T-cell (primary cell): ENCODE measurements around the gene PPP1R12A. TPM values are rescaled to one million over a fixed set of nuclear protein-coding genes. Genes with fewer than 3 reads are reported as not detected.
A peak's percentile ranks its signal among the peaks of the same experiment; 100 is the strongest.

Source experiments
- ATAC-seq, 4 experiments: fragments of 200-7000 bp in 3 of 4; fragments of 150-1000 bp in 1 of 4; cut with Tn5 transposase; replicated peaks in 1 of 4; 1 replicate in 3 of 4; 2 replicates in 1 of 4; pipeline ENCODE4 v1.10.0; 2021; ENCODE audit warnings: moderate library complexity in 3 of 4, mild to moderate bottlenecking in 2 of 4, moderate number of reproducible peaks in 1 of 4
- CTCF ChIA-PET, 2 donors: fragments of 300-600 bp; sonication (Branson Sonifier 250); formaldehyde crosslinking; loops; one replicate each; lab custom pipeline; 2022; ENCODE audit warnings: antibody characterized with exemption in 2 of 2; lab: Charles Lee
- POLR2A ChIA-PET, 2 donors: fragments of 300-600 bp; sonication (Branson Sonifier 250); formaldehyde crosslinking; loops; one replicate each; lab custom pipeline; 2022; ENCODE audit warnings: antibody characterized with exemption in 2 of 2; lab: Charles Lee
- DNase-seq, 35 experiments: peaks; one replicate each; pipeline versions ENCODE4 v3.0.0 to v3.0.0-alpha.2; 2013 to 2023
- H3K27ac ChIP-seq: one replicate; pipeline ENCODE4 v1.5.1; 2013; ENCODE audit warnings: low read length
- H3K27me3 ChIP-seq, 2 experiments: replicated peaks in 1 of 2; 1 replicate in 1 of 2; 2 replicates in 1 of 2; pipeline versions ENCODE4 v1.6.1 to v1.7.0; 2013; ENCODE audit warnings: low read length in 1 of 2, mixed read lengths in 1 of 2; ENCODE audit not compliant: control insufficient read depth in 2 of 2, insufficient read depth in 2 of 2; ENCODE audit errors: extremely low read depth in 1 of 2
- H3K36me3 ChIP-seq, 2 donors: 1 replicate in 1 of 2; 2 replicates in 1 of 2; pipeline versions ENCODE4 v1.6.1 to v1.7.0; 2013; ENCODE audit warnings: low read length in 1 of 2; ENCODE audit not compliant: control insufficient read depth in 2 of 2, insufficient read depth in 1 of 2; ENCODE audit errors: extremely low read depth in 1 of 2
- H3K4me1 ChIP-seq, 2 experiments: 1 replicate in 1 of 2; 2 replicates in 1 of 2; pipeline versions ENCODE4 v1.6.1 to v1.7.0; 2013; ENCODE audit warnings: low read length in 2 of 2, mixed read lengths in 1 of 2; ENCODE audit not compliant: insufficient read depth in 2 of 2, control insufficient read depth in 1 of 2; ENCODE audit errors: extremely low read depth in 1 of 2
- H3K4me3 ChIP-seq, 2 donors: 1 replicate in 1 of 2; 2 replicates in 1 of 2; pipeline versions ENCODE4 v1.5.1 to v1.7.0; 2013; ENCODE audit warnings: mild to moderate bottlenecking in 2 of 2, low read length in 1 of 2, moderate library complexity in 1 of 2; ENCODE audit not compliant: control insufficient read depth in 1 of 2; ENCODE audit errors: extremely low read depth in 1 of 2
- H3K9me3 ChIP-seq: 2 replicates; pipeline ENCODE4 v1.7.0; 2013
- H3K27ac Mint-ChIP-seq, 2 donors: one replicate each; pipeline ENCODE4 v1.8.0; 2020 to 2021; ENCODE audit warnings: mild to moderate bottlenecking in 2 of 2, mixed read lengths in 2 of 2
- H3K27me3 Mint-ChIP-seq, 2 donors: one replicate each; pipeline ENCODE4 v1.8.0; 2021 to 2022; ENCODE audit warnings: mixed read lengths in 2 of 2
- H3K36me3 Mint-ChIP-seq: one replicate; pipeline ENCODE4 v1.8.0; 2021; ENCODE audit warnings: mixed read lengths
- H3K4me1 Mint-ChIP-seq, 3 donors: one replicate each; pipeline ENCODE4 v1.8.0; 2020 to 2022; ENCODE audit warnings: mixed read lengths in 3 of 3, mild to moderate bottlenecking in 1 of 3
- H3K4me3 Mint-ChIP-seq, 3 donors: one replicate each; pipeline ENCODE4 v1.8.0; 2020 to 2022; ENCODE audit warnings: mild to moderate bottlenecking in 3 of 3, mixed read lengths in 3 of 3, moderate library complexity in 3 of 3
- H3K9me3 Mint-ChIP-seq, 3 donors: one replicate each; pipeline ENCODE4 v1.8.0; 2020 to 2022; ENCODE audit warnings: mixed read lengths in 3 of 3
- WGBS: methylation state at CpG from one replicate; pipeline ENCODE4 v1.1.5; 2013; ENCODE audit warnings: missing lambda C conversion rate; ENCODE audit not compliant: insufficient coverage; 5-methylcytosine and 5-hydroxymethylcytosine counted together
- total RNA-seq, 35 experiments: library from RNA in 6 of 35; stranded (reverse) in 6 of 35; fragments of 120-200 nt in 1 of 35; gene quantifications; one replicate each; pipeline versions ENCODE4 v1.2.1 to v1.2.4 and lab custom pipeline; 2013 to 2026

The PPP1R12A gene
- total RNA-seq, 5 donors from 2014 or later (not counting 1 experiment from before 2014, with no cell fraction given), result 84.8 to 109 (median 89.5) TPM

DNA sequence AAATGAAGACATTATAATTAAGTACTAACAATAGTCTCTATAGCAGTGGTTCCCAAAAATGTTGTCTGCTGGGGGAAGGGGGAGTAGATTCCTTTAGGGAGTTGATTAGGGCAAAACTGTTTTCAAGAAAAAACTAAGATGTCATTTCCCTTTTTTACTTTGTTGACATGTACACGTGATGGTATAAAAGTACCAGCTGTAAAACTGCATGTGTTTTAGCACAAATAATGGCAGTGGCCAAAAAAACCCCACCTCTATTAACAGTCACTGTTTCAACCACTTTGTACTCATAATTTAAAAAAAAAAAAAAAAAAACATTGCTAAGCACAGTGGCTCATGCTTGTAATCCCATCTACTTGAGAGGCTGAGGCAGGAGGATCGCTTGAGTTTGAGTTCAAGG, 61.7 kb downstream of the PPP1R12A start:
- H3K27ac ChIP-seq, result no peak overlapping the region
- no peaks in the 10 kb centered on the region for H3K9me3 Mint-ChIP-seq
- H3K4me1 ChIP-seq, result peaks cover 0 to 8% of the 10 kb centered on the region in 2 experiments
- 80% methylated on average over 1 of the region's 2 CpGs for WGBS
- H3K27ac Mint-ChIP-seq, result no peak overlapping the region
- no peaks in the 10 kb centered on the region for H3K27me3 ChIP-seq
- CTCF ChIA-PET, result no interaction called here
- H3K36me3 ChIP-seq, result peaks cover 2 to 30% of the 10 kb centered on the region in 2 donors
- H3K36me3 Mint-ChIP-seq, result peaks cover 60% of the 10 kb centered on the region
- no peak overlapping the region for H3K4me3 ChIP-seq
- ATAC-seq (no peak), DNase-seq (no peak)
- no peak overlapping the region for H3K4me3 Mint-ChIP-seq
- POLR2A ChIA-PET, result no interaction called here
- no peaks in the 10 kb centered on the region for H3K9me3 ChIP-seq
- H3K4me1 Mint-ChIP-seq, result peaks cover 72 to 74% (median 73%) of the 10 kb centered on the region in 3 donors
- H3K27me3 Mint-ChIP-seq, result no peaks in the 10 kb centered on the region

DNA sequence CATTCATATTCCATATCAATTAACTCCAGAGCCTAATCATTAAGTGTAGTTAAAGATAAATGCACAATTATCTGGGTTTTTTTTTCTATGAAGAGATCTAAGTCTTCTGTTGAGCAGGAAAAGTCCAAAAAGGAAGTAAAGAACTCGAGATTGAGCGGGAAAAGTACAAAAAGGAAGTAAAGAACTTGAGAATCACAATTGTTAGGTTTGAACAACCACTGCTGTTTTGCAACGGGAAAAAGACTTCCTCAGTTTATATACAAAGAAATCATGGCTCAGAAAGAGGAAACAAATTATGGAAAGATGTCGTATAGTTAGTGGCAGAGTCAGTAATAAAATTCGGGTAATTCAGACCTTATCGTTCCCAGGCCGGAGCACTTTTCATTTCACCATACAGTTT, 63.3 kb downstream of the PPP1R12A start:
- Mint-ChIP-seq H3K27me3 (no peaks in the 10 kb centered on the region), H3K4me1 (peaks cover 63 to 71% (median 71%) of the 10 kb centered on the region in 3 donors), H3K36me3 (peaks cover 66% of the 10 kb centered on the region), H3K4me3 (no peak overlapping the region), H3K9me3 (peaks cover 0 to 3% (median 0%) of the 10 kb centered on the region in 3 donors), H3K27ac (peak overlapping the region in 1 of 2 donors; percentile 9)
- WGBS, result no CpG with 5 or more reads among the region's 7 CpGs
- no peak for ATAC-seq
- H3K27ac ChIP-seq, result no peak overlapping the region
- no peak for DNase-seq
- no peaks in the 10 kb centered on the region for H3K27me3 ChIP-seq
- H3K4me1 ChIP-seq, result peaks cover 0 to 4% of the 10 kb centered on the region in 2 experiments
- ChIA-PET POLR2A (no interaction called here), CTCF (interaction anchor here in 1 of 2 donors (0.5 kb wide), 1 partner anchor 168 kb away, joined by 4 read pairs; no protein-coding TSS in a partner anchor)
- no peaks in the 10 kb centered on the region for H3K9me3 ChIP-seq
- H3K36me3 ChIP-seq, result peaks cover 3 to 38% of the 10 kb centered on the region in 2 donors
- H3K4me3 ChIP-seq, result no peak overlapping the region

DNA sequence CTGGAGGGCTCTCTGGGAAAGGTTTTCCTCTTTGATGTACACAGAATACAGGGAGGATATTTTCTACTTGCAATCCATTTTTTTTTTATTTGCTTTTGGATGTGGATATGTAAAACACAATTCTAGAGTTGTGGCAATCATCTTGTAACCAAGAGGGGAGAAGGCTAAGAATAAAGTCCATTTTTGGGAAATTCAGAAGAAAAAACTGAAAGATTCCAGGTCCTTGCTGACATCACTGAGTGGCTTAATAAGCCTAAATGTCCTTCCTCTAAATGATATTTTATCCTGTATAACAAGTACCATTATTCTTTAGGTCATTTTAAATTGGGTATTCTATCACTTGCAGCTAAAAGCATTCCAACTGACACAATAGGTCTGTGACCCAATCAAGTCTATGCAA, 64.0 kb downstream of the PPP1R12A start:
- DNase-seq (no peak), ATAC-seq (no peak)
- Mint-ChIP-seq H3K9me3 (peaks cover 0 to 5% (median 0%) of the 10 kb centered on the region in 3 donors), H3K27me3 (no peaks in the 10 kb centered on the region), H3K36me3 (peaks cover 69% of the 10 kb centered on the region), H3K4me3 (no peak overlapping the region), H3K4me1 (peaks cover 63 to 71% (median 71%) of the 10 kb centered on the region in 3 donors), H3K27ac (no peak overlapping the region)
- H3K27ac ChIP-seq, result no peak overlapping the region
- peaks cover 0 to 4% of the 10 kb centered on the region in 2 experiments for H3K4me1 ChIP-seq
- CTCF ChIA-PET, result interaction anchor here in 1 of 2 donors (0.7 kb wide), 1 partner anchor 25 kb away, joined by 3 read pairs; no protein-coding TSS in a partner anchor
- H3K27me3 ChIP-seq, result no peaks in the 10 kb centered on the region
- H3K9me3 ChIP-seq, result no peaks in the 10 kb centered on the region
- no peak overlapping the region for H3K4me3 ChIP-seq
- POLR2A ChIA-PET, result no interaction called here
- peaks cover 3 to 38% of the 10 kb centered on the region in 2 donors for H3K36me3 ChIP-seq

DNA sequence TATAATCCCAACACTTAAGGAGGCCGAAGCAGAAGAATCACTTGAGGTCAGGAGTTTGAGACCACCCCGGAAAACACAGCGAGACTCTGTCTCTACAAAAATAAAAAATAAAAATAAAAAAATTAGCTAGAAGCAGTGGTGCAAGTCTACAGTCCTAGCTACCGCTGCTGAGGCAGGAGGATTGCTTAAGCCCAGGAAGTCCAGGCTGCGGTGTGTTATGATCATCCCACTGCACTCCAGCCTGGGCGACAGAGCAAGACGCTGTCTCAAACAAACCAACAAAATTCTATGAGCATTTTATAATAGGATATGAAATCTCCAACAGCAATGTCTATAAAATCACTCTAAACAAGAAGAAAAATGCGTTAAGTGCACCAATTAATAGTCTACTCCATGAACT, 75.3 kb downstream of the PPP1R12A start:
- Mint-ChIP-seq H3K4me1 (peaks cover 47 to 54% (median 54%) of the 10 kb centered on the region in 3 donors), H3K4me3 (no peak overlapping the region), H3K9me3 (peaks cover 0 to 12% (median 6%) of the 10 kb centered on the region in 3 donors), H3K27ac (no peak overlapping the region), H3K27me3 (no peaks in the 10 kb centered on the region), H3K36me3 (peaks cover 71% of the 10 kb centered on the region)
- H3K27me3 ChIP-seq, result no peaks in the 10 kb centered on the region
- H3K27ac ChIP-seq, result no peak overlapping the region
- DNase-seq, result no peak
- H3K9me3 ChIP-seq, result no peaks in the 10 kb centered on the region
- ATAC-seq, result no peak
- CTCF ChIA-PET, result no interaction called here
- H3K36me3 ChIP-seq, result peaks cover 5 to 8% of the 10 kb centered on the region in 2 donors
- H3K4me1 ChIP-seq, result no peaks in the 10 kb centered on the region
- H3K4me3 ChIP-seq, result no peak overlapping the region
- POLR2A ChIA-PET, result no interaction called here
- no CpG with 5 or more reads among the region's 8 CpGs for WGBS

DNA sequence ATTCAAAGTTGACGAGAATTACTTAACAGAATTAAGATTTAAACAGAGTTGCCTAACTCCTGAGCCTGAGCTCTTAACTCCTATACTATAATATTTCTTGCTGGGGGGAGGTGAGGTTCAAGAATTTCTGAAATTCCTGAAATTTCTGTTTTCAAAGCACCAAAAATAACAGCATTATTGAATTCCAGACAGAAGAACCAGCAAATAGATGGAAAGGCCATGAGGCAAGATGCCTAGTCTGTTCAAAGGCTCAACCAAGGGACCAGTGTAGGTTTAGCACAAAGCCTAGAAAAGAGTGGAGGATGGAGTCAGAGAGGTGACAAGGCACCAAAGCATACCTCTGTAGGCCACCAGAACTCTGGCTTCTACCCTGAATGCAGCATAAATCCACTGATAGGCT, 76.4 kb downstream of the PPP1R12A start:
- Histone ChIP-seq H3K36me3 (peaks cover 5 to 8% of the 10 kb centered on the region in 2 donors), H3K4me3 (no peak overlapping the region), H3K9me3 (no peaks in the 10 kb centered on the region), H3K27me3 (no peaks in the 10 kb centered on the region), H3K27ac (no peak overlapping the region), H3K4me1 (no peaks in the 10 kb centered on the region)
- no CpG with 5 or more reads among the region's 1 CpG for WGBS
- CTCF ChIA-PET, result no interaction called here
- DNase-seq (no peak), ATAC-seq (no peak)
- no peak overlapping the region for H3K27ac Mint-ChIP-seq
- no peak overlapping the region for H3K4me3 Mint-ChIP-seq
- peaks cover 65% of the 10 kb centered on the region for H3K36me3 Mint-ChIP-seq
- peaks cover 35 to 47% (median 47%) of the 10 kb centered on the region in 3 donors for H3K4me1 Mint-ChIP-seq
- peaks cover 0 to 9% (median 9%) of the 10 kb centered on the region in 3 donors for H3K9me3 Mint-ChIP-seq
- H3K27me3 Mint-ChIP-seq, result no peaks in the 10 kb centered on the region
- POLR2A ChIA-PET, result no interaction called here

DNA sequence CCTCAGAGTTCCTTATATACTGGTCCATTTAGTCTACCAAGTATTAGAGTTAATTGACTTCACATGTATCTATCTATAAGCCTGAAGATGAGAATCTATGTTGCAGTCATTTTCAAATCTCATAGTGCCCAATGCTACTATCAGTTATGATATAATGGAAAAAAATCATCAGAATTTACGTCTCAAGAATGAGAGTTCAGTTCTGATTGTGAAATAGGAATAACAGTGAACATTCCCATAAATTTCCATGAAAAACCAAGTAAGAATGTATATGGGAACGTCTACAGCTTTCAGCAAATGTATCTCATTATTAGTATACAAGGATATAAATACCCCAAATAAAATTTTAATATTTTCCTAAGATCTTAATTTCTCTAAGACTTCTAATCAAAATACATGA, 77.2 kb downstream of the PPP1R12A start:
- Histone ChIP-seq H3K27ac (no peak overlapping the region), H3K4me1 (no peaks in the 10 kb centered on the region), H3K27me3 (no peaks in the 10 kb centered on the region), H3K4me3 (no peak overlapping the region), H3K36me3 (peaks cover 8% of the 10 kb centered on the region in 2 donors), H3K9me3 (peaks cover 5% of the 10 kb centered on the region)
- Mint-ChIP-seq H3K9me3 (peaks cover 0 to 15% (median 9%) of the 10 kb centered on the region in 3 donors), H3K36me3 (peaks cover 66% of the 10 kb centered on the region), H3K27me3 (no peaks in the 10 kb centered on the region), H3K4me3 (no peak overlapping the region), H3K27ac (no peak overlapping the region), H3K4me1 (peaks cover 28 to 41% (median 40%) of the 10 kb centered on the region in 3 donors)
- ChIA-PET CTCF (no interaction called here), POLR2A (no interaction called here)
- no CpG with 5 or more reads among the region's 2 CpGs for WGBS
- DNase-seq (no peak), ATAC-seq (no peak)
